ENCODE data around the gene FRMPD1. TPM values are rescaled to one million over a fixed set of nuclear protein-coding genes. Genes with fewer than 3 reads are reported as not detected.

FRMPD1 gene
- total RNA-seq, 1 experiment from 2014 or later, result 0.26 TPM

DNA sequence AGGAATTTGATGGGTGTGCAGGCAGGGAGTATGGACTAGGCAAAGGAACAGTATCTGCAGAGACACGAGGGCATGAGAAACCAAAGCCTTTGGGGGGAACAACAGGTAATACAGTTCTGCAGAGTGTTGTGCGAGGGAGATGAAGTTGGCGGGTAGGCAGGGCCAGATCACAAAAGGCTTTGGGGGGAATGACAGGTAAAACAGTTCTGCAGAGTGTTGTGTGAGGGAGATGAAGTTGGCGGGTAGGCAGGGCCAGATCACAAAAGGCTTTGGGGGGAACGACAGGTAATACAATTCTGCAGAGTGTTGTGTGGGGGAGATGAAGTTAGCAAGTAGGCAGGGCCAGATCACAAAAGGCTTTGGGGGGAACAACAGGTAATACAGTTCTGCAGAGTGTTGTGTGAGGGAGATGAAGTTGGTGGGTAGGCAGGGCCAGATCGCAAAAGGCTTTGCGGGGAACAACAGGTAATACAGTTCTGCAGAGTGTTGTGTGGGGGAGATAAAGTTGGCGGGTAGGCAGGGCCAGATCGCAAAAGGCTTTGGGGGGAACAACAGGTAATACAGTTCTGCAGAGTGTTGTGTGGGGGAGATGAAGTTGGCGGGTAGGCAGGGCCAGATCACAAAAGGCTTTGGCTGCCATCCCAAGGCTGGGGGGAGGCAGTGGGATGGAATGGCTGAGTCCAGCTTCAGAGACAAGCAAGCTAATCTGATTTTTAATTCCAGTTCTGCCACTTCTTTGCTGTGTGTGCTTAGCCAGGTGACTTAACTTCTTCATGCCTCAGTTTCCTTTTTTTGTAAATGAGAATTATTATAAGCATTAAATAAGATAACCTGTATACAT lies 33.0 kb downstream of the FRMPD1 start (continued):
- TF ChIP-seq AFF4 (CRISPR knock-in tag; IDR thresholded peaks at IDR 0.05; ENCODE audit: borderline replicate concordance), result no peak
- no peak for TF ChIP-seq EMX1 (CRISPR knock-in tag; IDR thresholded peaks at IDR 0.05)
- TF ChIP-seq CBFB (CRISPR knock-in tag; IDR thresholded peaks at IDR 0.05; ENCODE audit: low read depth), result no peak
- TF ChIP-seq, protein P1, sequence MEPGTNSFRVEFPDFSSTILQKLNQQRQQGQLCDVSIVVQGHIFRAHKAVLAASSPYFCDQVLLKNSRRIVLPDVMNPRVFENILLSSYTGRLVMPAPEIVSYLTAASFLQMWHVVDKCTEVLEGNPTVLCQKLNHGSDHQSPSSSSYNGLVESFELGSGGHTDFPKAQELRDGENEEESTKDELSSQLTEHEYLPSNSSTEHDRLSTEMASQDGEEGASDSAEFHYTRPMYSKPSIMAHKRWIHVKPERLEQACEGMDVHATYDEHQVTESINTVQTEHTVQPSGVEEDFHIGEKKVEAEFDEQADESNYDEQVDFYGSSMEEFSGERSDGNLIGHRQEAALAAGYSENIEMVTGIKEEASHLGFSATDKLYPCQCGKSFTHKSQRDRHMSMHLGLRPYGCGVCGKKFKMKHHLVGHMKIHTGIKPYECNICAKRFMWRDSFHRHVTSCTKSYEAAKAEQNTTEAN (CRISPR knock-in tag; IDR thresholded peaks at IDR 0.05), result no peak
- TF ChIP-seq ZNF416 (CRISPR knock-in tag; IDR thresholded peaks at IDR 0.05), result no peak
- TF ChIP-seq NR2C2 (CRISPR knock-in tag; IDR thresholded peaks at IDR 0.05), result no peak
- no peak for TF ChIP-seq TCF7 (CRISPR knock-in tag; IDR thresholded peaks at IDR 0.05; ENCODE audit: low read depth)

DNA sequence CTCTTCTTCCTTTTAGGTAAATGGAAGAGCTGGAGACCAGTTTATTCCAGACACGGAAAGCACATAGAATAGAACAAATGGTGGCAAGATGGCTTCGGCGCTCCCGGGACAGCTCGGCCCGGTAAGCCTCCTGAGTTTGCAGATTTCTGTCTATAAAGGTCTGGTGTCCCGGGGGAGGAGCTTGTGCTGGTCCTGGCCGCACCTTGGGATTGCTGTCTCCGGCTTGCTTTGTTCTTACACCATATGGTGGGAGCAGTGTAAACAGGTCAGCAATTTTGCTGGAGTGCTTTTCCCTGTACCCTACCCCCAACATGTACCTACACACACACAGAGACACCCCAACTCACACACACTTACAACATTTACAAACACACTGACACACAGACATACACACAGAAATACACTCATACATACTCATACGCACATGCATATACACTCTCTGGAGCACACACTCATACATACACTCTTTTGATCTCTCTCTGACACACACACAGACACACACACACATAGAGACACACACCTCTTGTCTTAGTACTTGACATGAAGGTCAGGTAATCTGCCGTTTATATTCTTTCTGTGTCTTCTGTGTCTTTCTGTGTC lies 42.0 kb downstream of the FRMPD1 start:
- Mint-ChIP-seq H3K27me3 (ENCODE audit: low read depth) (no peaks in the 10 kb centered on the region), H3K4me1 (peaks cover 9% of the 10 kb centered on the region), H3K9me3 (peaks cover 21% of the 10 kb centered on the region), H3K27ac (no peak overlapping the region), H3K36me3 (no peaks in the 10 kb centered on the region), H3K4me3 (no peak overlapping the region)
- ChIA-PET CTCF (interaction anchor here (1.4 kb wide), 1 partner anchor 24 kb away, joined by 7 read pairs; no protein-coding TSS in a partner anchor), POLR2A (no interaction called here)
- DNase-seq (ENCODE audit: low spot score), result no peak
- ATAC-seq, result peak; percentile 74
- TF ChIP-seq SOX15 (CRISPR knock-in tag; IDR thresholded peaks at IDR 0.05) (no peak), USF2 (CRISPR knock-in tag; IDR thresholded peaks at IDR 0.05) (no peak), NR3C1 (CRISPR knock-in tag; conservative IDR thresholded peaks at IDR 0.05; ENCODE audit: low read depth) (no peak), AR (CRISPR knock-in tag; IDR thresholded peaks at IDR 0.05) (no peak), CREB1 (CRISPR knock-in tag; IDR thresholded peaks at IDR 0.05) (no peak), ZNF512 (CRISPR knock-in tag; IDR thresholded peaks at IDR 0.05; ENCODE audit: borderline replicate concordance) (no peak), ATF1 (CRISPR knock-in tag; IDR thresholded peaks at IDR 0.05) (no peak), NFATC4 (CRISPR knock-in tag; IDR thresholded peaks at IDR 0.05) (no peak), OVOL2 (CRISPR knock-in tag; IDR thresholded peaks at IDR 0.05; ENCODE audit: borderline replicate concordance) (no peak), MAX (CRISPR knock-in tag; IDR thresholded peaks at IDR 0.05) (no peak), ZBTB21 (CRISPR knock-in tag; IDR thresholded peaks at IDR 0.05; ENCODE audit: borderline replicate concordance) (no peak), GABPB1 (CRISPR knock-in tag; IDR thresholded peaks at IDR 0.05) (no peak), ERG (CRISPR knock-in tag; IDR thresholded peaks at IDR 0.05) (no peak)
- TF ChIP-seq, protein P2, sequence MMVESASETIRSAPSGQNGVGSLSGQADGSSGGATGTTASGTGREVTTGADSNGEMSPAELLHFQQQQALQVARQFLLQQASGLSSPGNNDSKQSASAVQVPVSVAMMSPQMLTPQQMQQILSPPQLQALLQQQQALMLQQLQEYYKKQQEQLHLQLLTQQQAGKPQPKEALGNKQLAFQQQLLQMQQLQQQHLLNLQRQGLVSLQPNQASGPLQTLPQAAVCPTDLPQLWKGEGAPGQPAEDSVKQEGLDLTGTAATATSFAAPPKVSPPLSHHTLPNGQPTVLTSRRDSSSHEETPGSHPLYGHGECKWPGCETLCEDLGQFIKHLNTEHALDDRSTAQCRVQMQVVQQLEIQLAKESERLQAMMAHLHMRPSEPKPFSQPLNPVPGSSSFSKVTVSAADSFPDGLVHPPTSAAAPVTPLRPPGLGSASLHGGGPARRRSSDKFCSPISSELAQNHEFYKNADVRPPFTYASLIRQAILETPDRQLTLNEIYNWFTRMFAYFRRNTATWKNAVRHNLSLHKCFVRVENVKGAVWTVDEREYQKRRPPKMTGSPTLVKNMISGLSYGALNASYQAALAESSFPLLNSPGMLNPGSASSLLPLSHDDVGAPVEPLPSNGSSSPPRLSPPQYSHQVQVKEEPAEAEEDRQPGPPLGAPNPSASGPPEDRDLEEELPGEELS (CRISPR knock-in tag; IDR thresholded peaks at IDR 0.05), result no peak
